ENCODE measurements around the gene DLL3.
A peak's percentile ranks its signal among the peaks of the same experiment; 100 is the strongest.
"Not testable (repeated sequence)": the region's sequence is repeated elsewhere in the genome, so short reads cannot be mapped to it uniquely, and the experiment has no call there.

The DLL3 gene

GRCh38 chr19:39498798-39499642, at the start of gene DLL3:
Gene DLL3 (plus strand): TSS chr19:39498947. CDS start chr19:39498975, 28 bp downstream.
- DNase-seq (ENCODE audit: low read depth): peak; percentile 23

GRCh38 chr19:39449116-39449797, 49.5 kb upstream of the DLL3 start:
- no peak for DNase-seq (ENCODE audit: low read depth)

DNA sequence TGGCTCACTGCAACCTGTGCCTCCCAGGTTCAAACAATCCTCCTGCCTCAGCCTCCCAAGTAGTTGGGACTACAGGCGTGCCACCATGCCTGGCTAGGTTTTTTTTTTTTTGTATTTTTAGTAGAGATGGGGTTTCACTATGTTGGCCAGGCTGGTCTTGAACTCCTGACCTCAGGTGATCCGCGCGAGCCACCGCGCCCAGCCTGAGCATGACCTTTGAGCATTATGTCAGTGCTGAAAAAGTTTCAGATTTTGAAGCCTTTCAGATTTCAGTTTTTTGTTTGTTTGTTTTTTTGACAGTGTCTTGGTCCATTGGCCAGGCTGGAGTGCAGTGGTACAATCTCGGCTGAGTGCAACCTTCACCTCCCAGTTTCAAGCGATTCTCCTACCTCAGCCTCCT, 47.5 kb upstream of the DLL3 start:
- DNase-seq (ENCODE audit: low read depth): not testable (repeated sequence)

DNA sequence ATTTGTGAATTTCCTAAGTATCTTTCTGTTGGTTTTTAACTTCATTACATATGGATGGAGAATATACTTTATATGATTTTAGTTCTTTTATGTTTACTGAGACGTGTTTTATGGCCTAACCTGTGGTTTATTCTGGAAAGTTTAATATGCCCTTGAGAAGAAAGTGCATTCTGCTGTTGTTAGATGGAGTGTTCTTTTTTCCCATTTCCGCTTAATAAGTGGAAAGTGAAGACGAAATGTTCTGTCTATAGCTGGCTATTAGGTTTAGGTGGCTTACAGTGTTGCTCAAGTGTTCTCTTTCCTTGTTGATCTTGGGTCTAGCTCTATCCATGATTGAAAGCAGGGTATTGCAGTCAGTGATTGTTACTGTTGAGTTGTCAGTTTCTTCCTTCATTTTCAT, 35.3 kb upstream of the DLL3 start:
- DNase-seq (ENCODE audit: low read depth): peak; percentile 13

DNA sequence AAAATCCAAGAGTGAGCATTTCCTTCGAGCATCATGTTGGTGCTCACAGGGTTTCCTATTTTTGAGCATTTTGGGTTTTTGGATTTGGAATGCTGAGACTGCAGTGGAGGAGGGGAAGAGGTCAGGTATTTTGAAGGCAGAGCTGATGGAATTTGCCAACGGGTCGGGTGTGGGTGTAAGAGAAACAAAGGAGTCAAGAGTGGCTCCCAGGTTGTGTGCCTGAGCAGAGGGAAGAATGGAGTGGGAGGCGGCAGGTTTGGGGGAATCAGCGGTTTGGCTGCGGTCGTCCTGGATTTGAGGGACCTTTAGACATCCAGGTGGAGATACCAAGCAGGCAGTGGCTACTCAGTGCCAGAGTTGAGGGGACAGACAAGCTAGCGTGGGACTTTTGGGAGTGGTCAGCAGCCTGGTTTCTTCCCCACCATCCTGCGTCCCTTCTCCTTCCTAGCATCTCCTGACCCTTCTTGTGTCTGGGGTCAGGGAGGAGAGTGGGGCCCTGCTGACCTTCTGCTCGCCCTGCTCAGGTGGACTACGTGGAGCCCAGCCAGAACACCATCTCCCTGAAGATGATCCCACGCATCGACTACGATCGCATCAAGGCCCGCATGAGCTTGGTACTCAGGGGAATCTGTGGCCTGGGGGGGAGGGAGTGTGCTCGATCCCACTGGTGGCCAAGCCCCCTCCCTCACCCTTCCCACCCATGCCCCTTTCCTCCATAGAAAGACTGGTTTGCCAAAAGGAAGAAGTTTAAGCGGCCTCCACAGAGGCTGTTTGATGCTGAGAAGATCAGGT, 32.6 kb upstream of the DLL3 start:
- no peak for DNase-seq (ENCODE audit: low read depth)

DNA sequence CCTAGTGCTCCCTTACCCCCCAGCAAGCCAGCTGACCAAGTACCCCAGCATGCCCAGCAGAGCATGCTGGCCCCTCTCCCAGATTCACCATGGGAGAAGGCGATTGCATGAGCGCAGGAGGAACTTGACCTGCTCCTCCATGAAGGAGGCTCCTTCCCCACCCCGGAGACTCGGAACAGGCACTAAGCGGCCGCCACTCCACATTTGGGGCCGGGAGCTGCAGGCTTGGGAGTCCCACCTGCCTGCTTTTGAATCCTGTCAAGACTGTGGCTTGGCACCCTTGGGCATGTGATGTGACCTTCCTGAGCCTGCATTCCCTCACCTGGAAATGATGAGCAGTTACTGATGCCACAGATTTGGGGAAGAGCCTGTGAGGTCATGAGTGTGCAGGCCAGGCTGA, 30.8 kb upstream of the DLL3 start:
- DNase-seq (ENCODE audit: low read depth): no peak

- DNase-seq (ENCODE audit: low read depth): no peak
These were observed 29.7 kb upstream of the DLL3 start for GRCh38 chr19:39469036-39469435.

DNA sequence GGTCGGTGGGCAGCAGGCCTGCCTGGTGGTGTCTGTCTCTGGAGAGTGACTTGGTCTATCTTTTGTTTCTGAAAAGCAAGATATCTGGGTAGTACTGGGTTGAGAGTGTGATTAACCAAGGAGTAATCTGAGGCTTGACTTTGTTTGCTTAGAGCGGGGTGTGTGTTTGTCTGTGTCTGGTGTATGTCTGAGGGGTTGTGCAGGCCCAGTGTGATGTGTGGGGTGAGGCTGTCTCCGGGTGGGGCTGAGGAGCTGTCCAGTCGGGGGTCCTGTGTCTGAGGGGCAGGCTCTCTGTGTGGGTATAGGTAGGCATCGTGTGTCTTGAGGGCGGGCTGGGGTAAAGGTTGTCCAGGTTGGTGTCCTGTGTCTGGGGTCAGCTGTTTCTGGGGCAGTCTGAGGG, 29.2 kb upstream of the DLL3 start:
- DNase-seq (ENCODE audit: low read depth): no peak

GRCh38 chr19:39470724-39471339, 27.9 kb upstream of the DLL3 start:
- DNase-seq (ENCODE audit: low read depth): peak; percentile 51

- DNase-seq (ENCODE audit: low read depth): no peak
These were observed 26.8 kb upstream of the DLL3 start for GRCh38 chr19:39471756-39472536.

DNA sequence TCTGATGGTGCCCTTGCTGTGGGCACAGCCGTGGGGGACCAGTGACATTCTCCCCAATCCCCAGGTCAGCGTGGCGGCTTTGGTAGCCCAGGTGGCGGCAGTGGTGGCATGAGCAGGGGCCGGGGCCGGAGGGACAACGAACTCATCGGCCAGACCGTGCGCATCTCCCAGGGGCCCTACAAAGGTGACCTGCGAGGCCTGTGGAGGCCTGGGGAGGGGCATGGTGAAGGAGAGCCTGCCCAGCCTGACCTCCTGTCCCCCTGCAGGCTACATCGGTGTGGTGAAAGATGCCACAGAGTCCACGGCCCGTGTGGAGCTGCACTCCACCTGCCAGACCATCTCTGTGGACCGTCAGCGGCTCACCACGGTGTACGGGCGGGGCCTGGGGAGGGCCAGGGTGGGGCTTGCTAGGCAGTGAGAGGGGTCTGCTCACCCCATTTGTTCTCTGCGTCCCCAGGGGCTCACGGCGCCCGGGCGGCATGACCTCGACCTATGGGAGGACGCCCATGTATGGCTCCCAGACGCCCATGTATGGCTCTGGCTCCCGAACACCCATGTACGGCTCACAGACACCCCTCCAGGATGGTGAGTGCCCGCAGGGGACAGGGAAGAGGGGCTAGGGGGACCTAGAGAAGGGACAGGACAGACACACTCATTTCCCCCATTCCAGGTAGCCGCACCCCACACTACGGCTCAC, 25.9 kb upstream of the DLL3 start:
- no peak for DNase-seq (ENCODE audit: low read depth)

GRCh38 chr19:39473443-39473960, 25.2 kb upstream of the DLL3 start:
- no peak for DNase-seq (ENCODE audit: low read depth)

- DNase-seq (ENCODE audit: low read depth): peak; percentile 17
These were observed 24.6 kb upstream of the DLL3 start for GRCh38 chr19:39474139-39474620.

- no peak for DNase-seq (ENCODE audit: low read depth)
These were observed 23.0 kb upstream of the DLL3 start for GRCh38 chr19:39475748-39476147.

GRCh38 chr19:39479319-39479801, 19.4 kb upstream of the DLL3 start:
- not testable (repeated sequence) for DNase-seq (ENCODE audit: low read depth)

GRCh38 chr19:39479916-39480315, 18.8 kb upstream of the DLL3 start:
- no peak for DNase-seq (ENCODE audit: low read depth)

DNA sequence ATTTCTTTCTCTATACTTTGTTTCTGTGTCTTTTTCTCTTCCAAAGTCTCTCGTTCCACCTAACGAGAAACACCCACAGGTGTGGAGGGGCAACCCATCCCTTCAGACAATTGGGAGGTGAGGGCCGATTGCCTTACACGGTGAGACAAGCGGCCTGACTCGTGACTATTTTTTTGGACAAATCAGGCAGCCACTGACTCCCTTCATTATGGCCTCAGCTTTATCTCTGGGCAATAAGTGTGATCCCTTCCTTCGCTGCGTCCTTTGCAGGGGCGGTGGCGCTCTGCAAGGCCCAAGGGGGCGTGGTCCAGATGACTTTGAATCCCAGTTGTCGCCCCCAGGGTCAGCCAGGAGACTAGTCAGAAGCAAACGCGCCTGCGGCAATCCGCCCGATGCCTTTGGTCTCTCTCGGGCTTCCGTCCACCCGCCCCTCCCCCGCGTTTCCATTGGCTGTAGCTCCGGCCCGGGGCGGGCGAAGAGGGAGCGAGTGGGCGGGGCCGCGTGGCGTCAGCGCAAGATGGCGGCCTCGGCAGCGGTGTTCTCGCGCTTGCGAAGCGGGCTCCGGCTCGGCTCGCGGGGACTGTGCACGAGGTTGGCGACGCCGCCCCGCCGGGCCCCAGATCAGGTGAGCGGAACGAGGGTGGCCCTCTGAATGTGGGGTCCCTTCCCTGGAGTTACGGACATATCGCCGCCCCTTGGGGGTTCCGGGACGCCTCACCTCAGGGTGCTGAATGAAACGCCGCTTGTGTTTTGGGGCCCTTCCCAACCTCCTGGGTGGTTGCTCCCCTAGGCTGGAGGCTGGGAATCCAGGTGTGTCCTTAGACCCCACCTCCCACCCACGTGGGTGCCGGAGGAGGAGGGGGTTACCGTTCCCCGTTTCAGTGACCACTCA, 18.2 kb upstream of the DLL3 start, which contains the start of gene TIMM50:
TSS of gene TIMM50 (plus strand) at position 502 of the 892 bp plus-strand sequence. CDS start at position 518, 16 bp downstream.
- peak; percentile 93 for DNase-seq (ENCODE audit: low read depth)

- DNase-seq (ENCODE audit: low read depth): no peak
These were observed 17.6 kb upstream of the DLL3 start for GRCh38 chr19:39481229-39481545.

- no peak for DNase-seq (ENCODE audit: low read depth)
These were observed 17.1 kb upstream of the DLL3 start for GRCh38 chr19:39481676-39482075.

Data from iris pigment epithelial cell (primary cell).